ENCODE results near the gene TBX10. TPM values are rescaled to one million over a fixed set of nuclear protein-coding genes. Genes with fewer than 3 reads are reported as not detected.
A peak's percentile ranks its signal among the peaks of the same experiment; 100 is the strongest.

The TBX10 gene
- total and polyA plus RNA-seq, 2 of the 8 experiments (the other 6 are each of a cell fraction or from before 2014, with no cell fraction given) = 0.09 TPM; not detected in 1

DNA sequence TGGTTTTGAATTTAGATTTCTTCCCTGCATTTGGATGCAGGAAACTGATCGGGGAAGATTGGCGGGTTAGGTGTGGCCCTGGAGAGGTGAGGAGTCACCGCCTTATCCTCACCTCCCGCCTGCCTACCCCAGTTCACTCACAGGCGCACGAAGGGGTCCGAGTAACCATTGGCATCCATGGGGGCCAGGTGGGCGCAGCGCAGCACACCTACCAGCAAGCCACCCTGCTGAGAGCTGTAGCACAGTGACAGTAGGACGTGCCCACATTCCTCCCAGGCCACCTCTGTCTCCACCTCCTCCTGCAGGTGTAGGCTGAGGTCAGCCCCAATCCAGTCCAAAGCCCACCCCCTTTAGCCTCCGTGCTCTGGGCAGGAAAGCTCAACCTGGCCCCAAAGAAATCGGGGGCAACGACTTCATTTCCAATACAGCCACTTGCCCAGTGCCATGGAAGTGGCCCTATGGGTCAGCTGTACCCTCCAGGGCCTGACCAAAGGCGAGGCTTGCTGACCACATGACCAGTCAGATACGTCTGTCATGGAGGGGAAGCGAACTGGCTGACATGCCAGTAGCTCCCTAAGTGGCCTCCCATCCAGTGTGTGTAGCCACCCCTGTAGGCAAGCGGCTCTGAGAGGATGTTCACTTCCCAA lies 26.1 kb downstream of the TBX10 start:
- DNase-seq (ENCODE audit: low read depth in 1 of 2, low spot score in 2 of 2) = no peak
- Histone ChIP-seq H3K4me2 (ENCODE audit: insufficient read depth in 1 of 2, low read depth in 2 of 2, low read length in 2 of 2) (peak overlapping the region; percentile 15 to 57; a peak in 3 of 4 replicates), H2AK5ac (ENCODE audit: low read depth, low read length) (peak overlapping the region; percentile 86; the same call in 1 of the 2 replicates), H2BK120ac (replicated peaks; ENCODE audit: low read depth, low read length) (no peak overlapping the region), H2BK5ac (ENCODE audit: low read depth, low read length) (0 out of 2 replicates have a peak overlapping the region, but pooled peaks have one; percentile 60), H3K79me2 (ENCODE audit: control insufficient read depth in 1 of 2, insufficient read depth in 2 of 2, low read length in 2 of 2) (no peaks in the 10 kb centered on the region), H3K36me3 (ENCODE audit: control insufficient read depth in 2 of 4, insufficient read depth in 4 of 4, low read length in 3 of 4) (peaks cover 5 to 19% (median 12%) of the 10 kb centered on the region in 4 experiments; a peak in 7 of 8 replicates), H3K4ac (replicated peaks; ENCODE audit: insufficient read length, low read depth, low read length) (no peak overlapping the region), H3K9me3 (ENCODE audit: insufficient read depth in 2 of 2, low read depth in 1 of 2, low read length in 1 of 2) (no peaks in the 10 kb centered on the region), H3K56ac (replicated peaks; ENCODE audit: insufficient read length, low read depth, low read length) (no peak overlapping the region), H3K18ac (ENCODE audit: extremely low read depth, low read length) (no peak overlapping the region; the same call in 1 of the 2 replicates), H3K4me3 (ENCODE audit: extremely low read depth in 1 of 4, insufficient read depth in 2 of 4, low read depth in 3 of 4, low read length in 4 of 4) (no peak overlapping the region; a peak in 1 of 8 replicates), H3K23me2 (ENCODE audit: low read depth, low read length) (peaks cover 4% of the 10 kb centered on the region; the same call in 1 of the 2 replicates), H2BK20ac (ENCODE audit: low read length) (0 out of 2 replicates have a peak overlapping the region, but pooled peaks have one; percentile 13), H3K23ac (ENCODE audit: insufficient read length) (no peak overlapping the region), H4K91ac (replicated peaks; ENCODE audit: insufficient read length, low read length) (peak overlapping the region; percentile 38), H4K5ac (ENCODE audit: insufficient read length, low read depth, low read length) (no peak overlapping the region), H4K20me1 (replicated peaks in 1 of 2; ENCODE audit: control insufficient read depth in 1 of 2, insufficient read depth in 2 of 2, low read length in 2 of 2) (peaks cover 0 to 6% of the 10 kb centered on the region in 2 experiments), H3K9ac (replicated peaks in 1 of 4; ENCODE audit: extremely low read depth in 1 of 4, low read depth in 3 of 4, low read length in 3 of 4) (no peak overlapping the region; a peak in 1 of 7 replicates), H3K27me3 (replicated peaks in 1 of 4; ENCODE audit: control insufficient read depth in 3 of 4, extremely low read depth in 1 of 4, insufficient read depth in 3 of 4, low read length in 3 of 4) (peaks cover 0 to 10% (median 5%) of the 10 kb centered on the region in 4 experiments; a peak in 6 of 7 replicates), H2AFZ (ENCODE audit: low read length) (no peak overlapping the region), H3K79me1 (ENCODE audit: low read depth, low read length) (no peaks in the 10 kb centered on the region), H3K27ac (ENCODE audit: low read depth, low read length) (no peak overlapping the region), H4K8ac (ENCODE audit: extremely low read depth, insufficient read depth, low read length) (peak overlapping the region; percentile 74), H2BK15ac (ENCODE audit: low read length) (peak overlapping the region; percentile 72; the same call in 1 of the 2 replicates), H2BK12ac (ENCODE audit: low read depth, low read length) (no peak overlapping the region), H3K14ac (ENCODE audit: insufficient read length) (no peak overlapping the region), H3K4me1 (replicated peaks in 1 of 4; ENCODE audit: control insufficient read depth in 3 of 4, insufficient read depth in 4 of 4, low read length in 3 of 4) (peaks cover 13 to 36% (median 31%) of the 10 kb centered on the region in 4 experiments)
- FAIRE-seq = no peak
- 82% methylated on average over 14 of the region's 17 CpGs; no CpG with 5 or more reads in 1 of the 2 experiments for WGBS, 2 experiments (ENCODE audit: extremely low coverage in 1 of 2, insufficient coverage in 1 of 2, insufficient read length in 1 of 2, insufficient replicate concordance in 2 of 2, low coverage in 1 of 2, low lambda C conversion rate in 2 of 2, missing lambda C conversion rate in 1 of 2)
- ChIA-PET CTCF (ENCODE audit: partially characterized antibody) (interaction anchor here (0.6 to 7.3 kb wide), 26 partner anchors 9 to 115 kb away, joined by 3 to 117 read pairs (median 3); partner anchors contain the start of genes GSTP1 and NUDT8), POLR2A (ENCODE audit: partially characterized antibody) (interaction anchor here (0.6 to 10.7 kb wide), 6 partner anchors 9 to 356 kb away, joined by 3 to 194 read pairs (median 4); partner anchors contain the start of genes GSTP1 and NUDT8)
- no peak for TF ChIP-seq CHD2 (IDR thresholded peaks at IDR 0.05; ENCODE audit: low read length)
- TF ChIP-seq ASH2L (IDR thresholded peaks at IDR 0.05; ENCODE audit: low read length) = no peak
- TF ChIP-seq HDAC6 (IDR thresholded peaks at IDR 0.05; ENCODE audit: low read depth, low read length) = no peak
- no peak for TF ChIP-seq KDM1A (IDR thresholded peaks at IDR 0.05; ENCODE audit: borderline replicate concordance, low read length)
- TF ChIP-seq KDM5A (IDR thresholded peaks at IDR 0.05; ENCODE audit: low read length) = no peak
- no peak for TF ChIP-seq POLR2A (IDR thresholded peaks at IDR 0.05; ENCODE audit: control extremely low read depth in 1 of 2, low read depth in 2 of 2, low read length in 2 of 2)
- TF ChIP-seq PHF8 (conservative IDR thresholded peaks at IDR 0.05; ENCODE audit: low read depth, low read length) = no peak
- TF ChIP-seq CEBPB (IDR thresholded peaks at IDR 0.05; ENCODE audit: low read depth, low read length) = no peak
- no peak for TF ChIP-seq RXRA (IDR thresholded peaks at IDR 0.05; ENCODE audit: insufficient read depth, low read depth, low read length)
